OCI-LY1 (cell line): ENCODE data around the gene UBALD2.

ENCODE experiments used
- CTCF ChIP-seq: fragments of 200-600 bp; sonication (generic), shearing (Covaris generic); IDR thresholded peaks from 2 replicates; pipeline ENCODE4 v1.5.1; 2017; ENCODE audit warnings: mild to moderate bottlenecking, antibody characterized with exemption, low read length, moderate library complexity, mixed read lengths
- EZH2 ChIP-seq: fragments of 200-600 bp; sonication (generic), shearing (Covaris generic); IDR thresholded peaks from 2 replicates; pipeline ENCODE4 v1.8.0; 2017; ENCODE audit warnings: borderline replicate concordance, mixed run types, mild to moderate bottlenecking, antibody characterized with exemption, low read length, moderate library complexity, mixed read lengths

DNA sequence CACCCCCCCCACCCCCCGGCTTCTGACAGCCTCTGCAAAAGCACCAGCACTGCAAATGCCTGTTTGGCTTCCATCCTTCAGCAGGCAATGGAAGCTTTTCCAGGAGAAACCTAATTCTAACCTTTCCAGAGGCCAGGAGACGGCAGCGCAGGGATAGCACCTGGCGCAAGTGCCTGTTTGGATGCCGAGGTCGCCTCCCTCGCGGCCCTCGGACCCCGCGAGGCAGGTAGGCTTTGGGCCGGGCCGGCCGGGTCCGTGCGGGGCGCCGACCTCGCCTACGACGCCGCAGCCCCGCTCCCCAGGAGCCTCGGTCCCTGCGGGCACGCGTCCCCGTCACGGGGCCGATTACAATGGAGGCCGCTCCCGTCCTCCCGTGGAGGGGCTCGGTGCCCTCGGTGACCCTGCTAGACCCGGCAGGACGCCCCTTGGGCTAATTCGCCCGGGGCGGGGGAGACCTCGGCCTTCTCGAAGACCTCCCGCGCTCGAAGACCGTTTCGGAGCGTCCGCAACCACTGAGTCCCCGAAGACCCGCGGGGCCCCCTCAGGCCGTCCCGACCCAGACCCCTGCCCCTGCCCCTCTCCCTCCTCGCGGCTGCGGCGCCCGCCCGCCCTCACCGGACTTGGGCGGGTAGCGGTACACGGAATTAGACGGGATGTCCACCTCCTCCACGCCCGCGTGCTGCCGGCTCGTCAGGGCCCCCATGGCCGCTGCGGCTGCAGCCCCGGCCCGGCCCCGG, 25.4 kb upstream of the UBALD2 start:
- TF ChIP-seq CTCF (no peak), EZH2 (no peak)
